GM12873 (cell line): ENCODE results near the gene WLS.

Source experiments
- CTCF ChIP-seq: IDR thresholded peaks from 2 replicates; pipeline ENCODE4 v1.5.1; 2012; ENCODE audit warnings: low read depth, mild to moderate bottlenecking, moderate library complexity, low read length, control low read depth; ENCODE audit not compliant: insufficient read depth; ENCODE audit errors: missing control alignments

Gene WLS

GRCh38 chr1:68173283-68173935 is 58.9 kb downstream of the WLS start:
- TF ChIP-seq CTCF, result no peak

GRCh38 chr1:68168545-68169171 is 63.7 kb downstream of the WLS start:
- TF ChIP-seq CTCF, result no peak

- TF ChIP-seq CTCF, result no peak
These were observed 65.1 kb downstream of the WLS start for GRCh38 chr1:68167211-68167610.

- TF ChIP-seq CTCF, result no peak
These were observed 66.0 kb downstream of the WLS start for GRCh38 chr1:68166348-68166747.

- TF ChIP-seq CTCF, result no peak
These were observed 66.7 kb downstream of the WLS start for GRCh38 chr1:68165665-68166064.

- TF ChIP-seq CTCF, result no peak
These were observed 67.4 kb downstream of the WLS start for GRCh38 chr1:68164918-68165317.

GRCh38 chr1:68163220-68163619 is 69.1 kb downstream of the WLS start:
- no peak for TF ChIP-seq CTCF
